Epithelial cell of proximal tubule (primary cell): Measurements from ENCODE around the gene TP53BP1. TPM values are rescaled to one million over a fixed set of nuclear protein-coding genes. Genes with fewer than 3 reads are reported as not detected.
"Not testable (repeated sequence)": the region's sequence is repeated elsewhere in the genome, so short reads cannot be mapped to it uniquely, and the experiment has no call there.

Experiments
- DNase-seq: peaks from one replicate; pipeline ENCODE4 v3.0.0-alpha.2; 2011; ENCODE audit warnings: low read depth
- H3K4me3 ChIP-seq: 2 replicates; pipeline ENCODE4 v1.5.1; 2011; ENCODE audit warnings: low read depth, mild to moderate bottlenecking, low read length
- total RNA-seq: library from RNA; depleted of rRNA; stranded (reverse); fragments of >200 nt; gene quantifications from 2 replicates; pipeline ENCODE4 v1.2.3, GENCODE V29; 2015
- TF ChIP-seq, protein P1 (sequence below): conservative IDR thresholded peaks from 2 replicates; pipeline ENCODE4 v1.5.1; 2012; ENCODE audit warnings: low read depth, mild to moderate bottlenecking, low read length

Gene TP53BP1
- total RNA-seq, 1 donor from 2014 or later: 28.8 TPM

DNA sequence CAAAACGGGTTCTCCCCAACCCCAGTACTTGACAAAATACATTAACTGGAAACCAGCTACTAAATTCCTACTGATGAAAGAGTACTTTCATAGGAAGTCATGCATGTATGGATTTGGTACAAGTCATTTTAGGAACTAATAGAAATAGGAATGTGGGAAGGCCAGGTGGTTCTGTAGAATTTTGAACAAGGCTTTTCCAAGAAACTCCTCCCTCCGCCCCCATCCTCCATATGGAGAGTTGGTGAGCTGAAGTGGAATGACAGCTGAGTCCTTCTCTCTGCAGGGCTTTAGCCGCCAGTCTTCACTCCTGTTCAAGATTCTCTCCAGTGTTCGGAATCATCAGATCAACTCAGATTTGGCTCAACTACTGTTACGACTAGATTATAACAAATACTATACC is 88.8 kb downstream of the TP53BP1 start:
- TF ChIP-seq, protein P1, sequence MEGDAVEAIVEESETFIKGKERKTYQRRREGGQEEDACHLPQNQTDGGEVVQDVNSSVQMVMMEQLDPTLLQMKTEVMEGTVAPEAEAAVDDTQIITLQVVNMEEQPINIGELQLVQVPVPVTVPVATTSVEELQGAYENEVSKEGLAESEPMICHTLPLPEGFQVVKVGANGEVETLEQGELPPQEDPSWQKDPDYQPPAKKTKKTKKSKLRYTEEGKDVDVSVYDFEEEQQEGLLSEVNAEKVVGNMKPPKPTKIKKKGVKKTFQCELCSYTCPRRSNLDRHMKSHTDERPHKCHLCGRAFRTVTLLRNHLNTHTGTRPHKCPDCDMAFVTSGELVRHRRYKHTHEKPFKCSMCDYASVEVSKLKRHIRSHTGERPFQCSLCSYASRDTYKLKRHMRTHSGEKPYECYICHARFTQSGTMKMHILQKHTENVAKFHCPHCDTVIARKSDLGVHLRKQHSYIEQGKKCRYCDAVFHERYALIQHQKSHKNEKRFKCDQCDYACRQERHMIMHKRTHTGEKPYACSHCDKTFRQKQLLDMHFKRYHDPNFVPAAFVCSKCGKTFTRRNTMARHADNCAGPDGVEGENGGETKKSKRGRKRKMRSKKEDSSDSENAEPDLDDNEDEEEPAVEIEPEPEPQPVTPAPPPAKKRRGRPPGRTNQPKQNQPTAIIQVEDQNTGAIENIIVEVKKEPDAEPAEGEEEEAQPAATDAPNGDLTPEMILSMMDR: no peak
- no peak overlapping the region for H3K4me3 ChIP-seq
- DNase-seq: no peak

DNA sequence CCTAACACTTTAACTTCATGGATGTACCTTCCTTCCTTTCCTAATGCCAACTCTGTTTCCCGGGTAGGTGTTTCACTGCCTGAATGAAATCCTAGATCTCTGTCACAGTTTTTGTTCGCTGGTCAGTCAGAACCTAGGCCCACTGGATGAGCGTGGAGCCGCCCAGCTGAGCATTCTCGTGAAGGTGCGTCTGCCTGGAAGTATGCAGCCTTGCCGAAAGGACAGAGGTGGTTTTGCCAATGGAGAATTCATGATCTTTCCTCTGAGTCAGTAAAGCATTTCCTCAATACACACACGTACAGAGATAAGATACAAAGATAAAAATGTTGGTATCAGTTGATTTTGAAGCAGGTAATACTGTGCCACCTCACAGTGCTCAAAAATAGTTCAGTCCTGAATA is 89.3 kb downstream of the TP53BP1 start:
- TF ChIP-seq, protein P1: no peak
- H3K4me3 ChIP-seq: no peak overlapping the region
- DNase-seq: no peak

DNA sequence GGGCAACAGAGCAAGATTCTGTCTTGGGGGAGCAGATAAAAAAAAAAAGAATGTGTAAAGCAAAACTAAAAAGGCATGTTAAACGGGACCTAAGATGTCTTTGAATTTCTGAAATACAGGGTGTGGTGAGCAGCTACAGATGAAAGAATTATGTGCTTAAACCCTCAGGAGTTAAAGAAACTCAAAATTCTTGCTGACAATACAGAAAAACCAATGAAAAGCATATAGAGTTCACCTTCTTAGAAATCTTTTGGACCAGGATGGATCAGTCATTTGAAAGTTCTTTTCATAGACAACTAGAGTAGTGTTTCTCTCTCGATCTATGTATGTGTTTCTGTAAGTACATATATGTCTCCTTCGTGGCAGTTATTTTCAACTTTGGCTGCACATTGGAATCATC is 90.7 kb downstream of the TP53BP1 start:
- TF ChIP-seq, protein P1: no peak
- H3K4me3 ChIP-seq: no peak overlapping the region
- DNase-seq: no peak

DNA sequence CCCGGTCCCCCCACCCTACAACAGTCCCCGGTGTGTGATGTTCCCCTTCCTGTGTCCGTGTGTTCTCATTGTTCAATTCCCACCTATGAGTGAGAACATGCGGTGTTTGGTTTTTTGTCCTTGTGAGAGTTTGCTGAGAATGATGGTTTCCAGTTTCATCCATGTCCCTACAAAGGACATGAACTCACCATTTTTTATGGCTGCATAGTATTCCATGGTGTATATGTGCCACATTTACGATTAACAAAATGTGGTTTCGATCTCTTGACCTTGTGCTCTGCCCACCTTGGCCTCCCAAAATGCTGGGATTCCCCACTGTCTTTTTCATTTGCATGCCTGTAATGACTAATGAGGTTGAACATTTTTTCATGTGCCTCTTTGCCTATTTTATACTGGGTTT is 99.4 kb downstream of the TP53BP1 start:
- not testable (repeated sequence) for H3K4me3 ChIP-seq, DNase-seq

DNA sequence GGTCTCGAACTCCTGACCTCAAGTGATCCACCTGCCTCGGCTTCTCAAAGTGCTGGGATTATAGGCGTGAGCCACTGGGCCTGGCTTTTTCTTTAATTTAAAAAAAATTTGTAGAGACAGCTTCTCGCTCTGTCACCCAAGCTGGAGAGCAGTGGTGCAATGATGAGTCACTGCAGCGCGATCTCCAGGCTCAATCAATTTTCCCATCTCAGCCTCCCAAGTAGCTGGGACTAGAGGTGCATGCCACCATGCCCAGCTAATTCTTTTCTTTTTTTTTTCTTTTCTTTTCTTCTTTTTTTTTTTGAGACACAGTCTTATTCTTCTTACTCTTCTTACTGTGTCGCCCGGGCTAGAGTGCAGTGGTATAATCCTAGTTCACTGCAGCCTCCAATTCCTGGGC is 102.2 kb downstream of the TP53BP1 start:
- DNase-seq: peak; percentile 16
- TF ChIP-seq, protein P1: no peak
- H3K4me3 ChIP-seq: no peak overlapping the region

DNA sequence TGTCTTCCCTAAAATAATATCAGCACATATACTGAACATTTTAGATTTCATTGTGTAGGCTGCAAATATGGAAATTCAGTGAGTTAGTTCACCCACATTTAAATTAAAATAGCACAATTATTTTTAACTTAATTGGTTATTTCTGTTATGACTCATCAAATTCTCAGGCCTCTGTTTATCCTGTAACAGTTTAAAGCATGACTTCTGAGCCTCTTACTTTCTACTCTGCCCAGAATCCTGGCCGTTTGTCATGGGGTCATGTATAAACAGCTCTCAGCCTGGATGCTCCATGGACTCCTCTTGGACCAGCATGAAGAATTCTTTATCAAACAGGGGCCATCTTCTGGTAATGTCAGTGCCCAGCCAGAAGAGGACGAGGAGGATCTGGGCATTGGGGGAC is 109.9 kb downstream of the TP53BP1 start:
- TF ChIP-seq, protein P1: no peak
- no peak overlapping the region for H3K4me3 ChIP-seq
- DNase-seq: no peak

DNA sequence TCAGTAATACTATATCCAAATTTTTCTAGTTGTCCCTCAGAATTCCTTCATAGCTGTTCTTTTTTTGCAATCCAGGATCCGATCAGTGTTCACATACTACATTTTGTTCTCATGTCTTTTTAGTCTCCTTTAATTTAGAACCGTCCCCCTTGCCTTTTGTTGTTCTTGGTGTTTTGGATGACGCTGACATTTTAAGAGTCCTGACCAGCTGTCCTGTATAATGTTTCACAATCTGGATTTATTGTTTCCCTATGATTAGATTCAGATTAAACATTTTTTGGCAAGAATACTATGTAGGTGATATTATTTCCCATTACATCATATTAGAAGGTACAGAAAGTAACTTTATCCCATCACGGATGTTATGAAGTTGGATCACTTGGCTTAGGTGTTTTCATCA is 110.6 kb downstream of the TP53BP1 start:
- no peak for DNase-seq
- TF ChIP-seq, protein P1: no peak
- no peak overlapping the region for H3K4me3 ChIP-seq

DNA sequence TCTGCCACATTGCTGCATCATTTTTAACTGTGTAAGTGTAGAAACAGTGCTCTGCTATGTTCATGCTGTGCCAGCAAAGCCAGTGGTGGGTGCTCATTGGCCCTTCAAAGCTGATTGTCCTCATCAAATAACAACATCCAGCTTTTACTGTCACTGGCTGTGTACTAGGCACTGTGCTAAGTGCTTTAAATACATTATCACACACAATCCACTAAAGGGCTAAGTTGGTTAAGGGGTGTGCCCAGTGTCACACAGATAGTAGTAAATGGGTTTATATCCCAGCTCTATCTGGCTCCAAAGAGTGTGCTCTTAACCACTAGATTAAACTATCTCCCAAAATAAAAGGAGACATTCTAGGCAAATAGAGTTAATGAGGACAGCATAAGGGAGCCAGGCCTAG is 114.4 kb downstream of the TP53BP1 start:
- TF ChIP-seq, protein P1: no peak
- no peak for DNase-seq

More for the DNA sequence above, 114.4 kb downstream of the TP53BP1 start:
- H3K4me3 ChIP-seq: no peak overlapping the region
